Rectal smooth muscle tissue (tissue), 1 donor: ENCODE measurements around the gene ZNF839.

Experiments
- H3K27ac ChIP-seq: one replicate; pipeline ENCODE4 v1.7.0; 2013; ENCODE audit warnings: low read depth, low read length, inconsistent platforms
- H3K27me3 ChIP-seq: one replicate; pipeline ENCODE4 v1.7.0; 2013; ENCODE audit warnings: low read length; ENCODE audit not compliant: control insufficient read depth, insufficient read depth
- H3K36me3 ChIP-seq: one replicate; pipeline ENCODE4 v1.7.0; 2013; ENCODE audit warnings: low read length; ENCODE audit not compliant: control insufficient read depth, insufficient read depth
- H3K4me1 ChIP-seq: one replicate; pipeline ENCODE4 v1.7.0; 2013; ENCODE audit warnings: low read length; ENCODE audit not compliant: control insufficient read depth, insufficient read depth
- H3K4me3 ChIP-seq: one replicate; pipeline ENCODE4 v1.7.0; 2013; ENCODE audit warnings: low read length
- H3K9ac ChIP-seq: one replicate; pipeline ENCODE4 v1.7.0; 2013; ENCODE audit warnings: low read length

The ZNF839 gene

DNA sequence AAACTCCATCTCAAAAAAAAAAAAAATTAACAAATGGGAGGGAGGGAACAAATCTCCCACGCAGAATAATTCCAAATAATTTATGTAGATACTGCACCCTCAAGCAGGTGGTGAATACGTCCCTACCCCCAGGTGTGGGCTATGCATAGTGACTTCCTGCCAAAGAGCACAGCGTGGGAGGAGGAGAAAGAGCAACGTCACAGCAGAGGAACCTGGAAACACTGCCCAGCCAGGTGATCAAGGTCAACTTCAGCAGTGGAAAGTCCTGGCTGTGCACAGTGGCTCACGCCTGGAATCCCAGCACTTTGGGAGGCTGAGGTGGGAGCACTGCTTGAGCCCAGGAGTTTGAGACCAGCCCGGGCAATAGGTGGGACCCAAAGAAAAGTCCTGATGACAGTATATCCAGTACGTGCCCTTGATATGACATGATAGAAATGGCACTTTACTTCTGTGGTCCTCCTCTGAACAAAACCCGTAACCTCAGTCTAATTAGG lies 33.6 kb downstream of the ZNF839 start:
- Histone ChIP-seq H3K27me3 (no peaks in the 10 kb centered on the region), H3K4me3 (no peak overlapping the region), H3K36me3 (peaks cover 26% of the 10 kb centered on the region), H3K27ac (no peak overlapping the region), H3K4me1 (no peaks in the 10 kb centered on the region), H3K9ac (no peak overlapping the region)

DNA sequence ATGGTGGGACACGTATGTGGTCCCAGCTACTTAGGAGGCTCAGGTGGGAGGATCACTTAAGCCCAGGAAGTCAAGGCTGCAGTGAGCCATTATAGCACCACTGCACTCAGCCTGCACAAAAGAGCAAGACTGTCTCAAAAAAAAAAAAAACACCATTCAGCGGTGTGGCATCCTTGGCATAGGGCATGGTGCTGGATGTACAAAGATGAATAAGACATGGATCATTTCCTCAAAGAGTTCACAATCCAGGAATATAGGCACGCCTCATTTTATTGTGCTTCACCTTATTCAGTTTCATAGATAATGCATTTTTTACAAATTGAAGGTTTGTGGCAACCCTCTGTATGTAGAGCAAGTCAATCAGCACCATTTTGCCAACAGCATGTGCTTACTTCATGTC lies 36.7 kb downstream of the ZNF839 start:
- Histone ChIP-seq H3K9ac (no peak overlapping the region), H3K36me3 (peaks cover 22% of the 10 kb centered on the region), H3K4me1 (no peaks in the 10 kb centered on the region), H3K27me3 (no peaks in the 10 kb centered on the region), H3K4me3 (no peak overlapping the region), H3K27ac (no peak overlapping the region)

DNA sequence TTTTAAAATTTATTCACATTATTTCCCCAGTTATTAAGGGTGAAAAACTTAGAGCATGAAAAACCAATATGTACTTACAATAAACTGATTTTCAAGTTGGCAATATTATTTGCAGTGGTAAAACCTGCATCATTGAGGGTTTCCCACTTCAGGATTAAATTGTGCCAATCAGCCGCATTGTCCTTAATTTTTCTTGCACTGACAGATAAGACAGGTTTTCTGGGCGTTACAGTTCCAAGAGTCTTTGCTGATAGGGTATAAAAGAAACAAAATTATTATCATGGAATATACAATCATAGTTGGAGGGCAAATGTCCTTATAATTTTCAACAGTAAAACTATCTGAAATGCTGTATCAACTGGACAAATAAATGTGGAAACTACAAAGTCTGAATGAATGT lies 39.8 kb downstream of the ZNF839 start:
- Histone ChIP-seq H3K27ac (no peak overlapping the region), H3K36me3 (peaks cover 8% of the 10 kb centered on the region), H3K9ac (no peak overlapping the region), H3K27me3 (no peaks in the 10 kb centered on the region), H3K4me1 (peaks cover 10% of the 10 kb centered on the region), H3K4me3 (no peak overlapping the region)

DNA sequence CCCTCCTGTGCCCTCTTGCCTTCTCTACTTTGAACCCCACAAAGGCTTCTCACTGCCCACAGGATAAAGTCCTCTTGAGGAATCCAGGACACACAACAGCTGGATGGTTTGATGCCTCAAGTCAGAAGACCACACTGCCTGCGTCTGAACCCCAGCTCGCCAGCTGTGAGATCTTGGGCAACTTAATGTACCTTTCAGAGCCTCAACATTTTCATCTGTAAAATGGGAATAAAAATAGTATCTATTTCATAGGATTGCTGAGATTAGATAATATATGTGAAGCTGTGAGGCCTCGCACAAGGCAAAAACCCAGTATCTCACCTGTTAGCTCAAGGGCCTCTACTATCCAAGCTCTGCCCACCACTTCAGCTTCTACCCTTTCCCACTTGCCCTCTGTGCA lies 40.8 kb downstream of the ZNF839 start:
- Histone ChIP-seq H3K36me3 (peaks cover 7% of the 10 kb centered on the region), H3K4me3 (no peak overlapping the region), H3K27me3 (no peaks in the 10 kb centered on the region), H3K27ac (no peak overlapping the region), H3K9ac (no peak overlapping the region), H3K4me1 (peaks cover 10% of the 10 kb centered on the region)

DNA sequence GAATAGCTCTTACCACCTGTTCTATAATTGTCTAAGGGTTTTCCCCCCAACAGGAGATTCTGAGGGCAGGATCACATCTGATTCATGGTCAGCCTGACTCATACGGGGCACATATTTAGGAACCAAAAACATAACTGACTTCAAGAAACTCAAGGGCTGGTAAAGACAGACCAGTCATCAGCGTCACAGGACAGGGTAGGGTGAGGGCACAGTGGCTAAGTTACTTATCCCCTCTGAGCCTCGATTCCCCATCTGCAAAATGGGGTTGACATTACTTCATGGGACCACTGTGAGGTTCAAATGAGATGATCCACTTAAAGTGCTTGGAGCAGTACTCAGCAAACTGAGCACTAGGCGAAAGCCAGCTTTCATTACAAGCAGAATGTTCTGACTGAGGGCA lies 42.5 kb downstream of the ZNF839 start:
- peak overlapping the region; percentile 92 for H3K27ac ChIP-seq
- H3K4me1 ChIP-seq = peaks cover 10% of the 10 kb centered on the region

DNA sequence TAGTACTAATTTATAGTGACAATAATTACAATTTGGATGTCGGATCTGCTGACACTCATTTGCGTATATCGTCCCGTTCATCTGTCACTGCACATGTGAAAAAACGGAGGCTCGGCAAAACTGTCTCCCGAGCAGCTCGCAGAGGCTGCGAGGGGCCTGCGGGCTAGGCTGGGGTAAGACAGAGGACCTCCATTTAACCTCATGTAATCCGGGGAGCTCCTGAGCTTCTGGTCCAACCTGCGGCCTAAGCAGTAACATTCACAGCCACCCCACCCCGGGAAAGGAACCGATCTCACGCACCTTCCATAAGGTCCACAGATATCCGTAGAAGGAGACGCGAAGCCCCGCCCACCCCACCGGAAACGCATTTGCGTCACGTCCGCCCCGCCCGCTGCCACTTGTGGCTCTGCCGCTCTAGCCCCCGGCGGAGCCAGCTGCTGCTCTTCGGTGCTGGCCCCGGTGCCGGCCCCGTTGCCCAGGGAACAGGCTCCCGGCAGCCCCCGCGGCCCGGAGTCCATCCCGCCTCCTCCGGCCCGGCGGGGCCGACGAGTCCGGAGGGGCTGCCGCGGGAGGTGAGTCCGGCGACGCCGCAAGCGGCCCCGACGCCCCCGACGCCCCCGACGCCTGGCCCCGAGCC lies 43.1 kb downstream of the ZNF839 start, which contains the start of the genes CINP and TECPR2:
CINP (minus strand) TSS at position 346 of the 637 bp plus-strand sequence; CDS start at position 307, 39 bp downstream.
TECPR2 (plus strand) TSS at position 397 of the 637 bp plus-strand sequence. CDS start 13,781 bp downstream, outside the sequence.
- Histone ChIP-seq H3K27me3 (no peaks in the 10 kb centered on the region), H3K27ac (peak within 1 kb of the TSS; percentile 92), H3K9ac (peak within 1 kb of the TSS; percentile 97), H3K4me3 (peak within 1 kb of the TSS; percentile 96), H3K4me1 (peaks cover 10% of the 10 kb centered on the region), H3K36me3 (peaks cover 3% of the 10 kb centered on the region)

More for the DNA sequence above, 42.5 kb downstream of the ZNF839 start:
- Histone ChIP-seq H3K4me3 (peak overlapping the region; percentile 96), H3K36me3 (peaks cover 3% of the 10 kb centered on the region), H3K9ac (peak overlapping the region; percentile 97), H3K27me3 (no peaks in the 10 kb centered on the region)

DNA sequence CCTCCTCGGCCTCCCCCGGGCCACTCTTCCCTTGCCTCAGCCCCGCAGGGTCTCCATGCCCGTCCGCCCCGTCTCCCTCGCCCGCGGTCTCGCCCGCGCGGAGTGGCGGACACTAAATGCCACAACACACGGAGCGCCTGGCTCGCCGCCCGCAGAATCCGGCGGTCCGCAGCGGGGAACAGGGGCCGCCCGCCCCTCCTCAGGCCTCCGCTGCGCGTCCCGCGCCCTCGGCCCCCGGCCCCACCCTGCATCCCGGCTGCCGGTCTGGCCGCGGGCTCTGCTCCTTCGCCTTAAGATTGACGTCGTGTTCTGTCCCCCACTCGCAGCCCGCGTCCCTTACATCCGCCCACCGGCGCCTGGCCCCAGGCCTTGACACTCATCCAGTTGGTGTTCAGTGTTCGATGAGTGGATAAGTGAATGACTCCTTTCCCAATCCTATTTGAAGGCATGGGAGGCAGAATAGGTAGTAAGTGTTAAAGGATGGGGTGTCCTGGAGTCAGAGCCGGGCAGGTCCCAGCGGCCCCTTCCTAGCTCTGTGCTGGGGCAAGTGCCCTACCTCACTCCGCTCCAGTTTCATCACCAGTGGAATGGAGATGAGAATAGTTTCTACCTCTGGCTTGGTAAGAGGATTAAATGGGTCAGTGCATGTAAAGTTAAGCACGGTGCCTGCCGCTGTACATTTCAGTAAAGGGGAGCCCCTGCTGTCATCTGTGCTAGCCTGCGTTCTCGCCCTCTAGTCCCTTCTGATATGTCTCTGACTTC lies 43.8 kb downstream of the ZNF839 start:
- no peaks in the 10 kb centered on the region for H3K27me3 ChIP-seq
- H3K4me1 ChIP-seq = peaks cover 10% of the 10 kb centered on the region
- no peaks in the 10 kb centered on the region for H3K36me3 ChIP-seq
- peak overlapping the region; percentile 84 for H3K4me3 ChIP-seq
- peak overlapping the region; percentile 57 for H3K9ac ChIP-seq
- peak overlapping the region; percentile 92 for H3K27ac ChIP-seq

DNA sequence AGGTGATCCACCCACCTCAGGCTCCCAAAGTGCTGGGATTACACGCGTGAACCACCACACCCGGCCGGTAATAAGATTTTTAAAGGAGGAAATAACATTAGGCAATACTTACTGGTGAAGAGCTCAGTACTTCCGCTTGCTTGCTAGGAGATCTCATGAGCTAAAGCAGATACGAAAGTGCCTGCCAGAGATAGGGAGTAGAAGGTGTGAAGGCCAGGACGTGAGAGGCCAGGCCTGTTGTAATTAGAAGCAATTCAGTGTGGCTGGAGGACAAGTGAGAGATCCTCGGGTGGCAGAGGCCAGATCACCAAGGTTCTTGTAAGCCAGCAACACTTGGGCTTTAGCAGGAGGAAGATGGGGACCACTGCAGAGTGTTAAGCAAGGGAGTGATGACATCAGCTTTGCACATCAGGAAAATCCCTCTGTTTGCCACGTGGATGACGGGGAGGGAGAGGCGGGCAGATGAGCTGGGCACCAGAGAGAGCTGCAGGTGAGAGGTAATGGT lies 50.8 kb downstream of the ZNF839 start:
- Histone ChIP-seq H3K4me1 (no peaks in the 10 kb centered on the region), H3K27ac (no peak overlapping the region), H3K36me3 (no peaks in the 10 kb centered on the region), H3K9ac (no peak overlapping the region), H3K27me3 (no peaks in the 10 kb centered on the region), H3K4me3 (no peak overlapping the region)

DNA sequence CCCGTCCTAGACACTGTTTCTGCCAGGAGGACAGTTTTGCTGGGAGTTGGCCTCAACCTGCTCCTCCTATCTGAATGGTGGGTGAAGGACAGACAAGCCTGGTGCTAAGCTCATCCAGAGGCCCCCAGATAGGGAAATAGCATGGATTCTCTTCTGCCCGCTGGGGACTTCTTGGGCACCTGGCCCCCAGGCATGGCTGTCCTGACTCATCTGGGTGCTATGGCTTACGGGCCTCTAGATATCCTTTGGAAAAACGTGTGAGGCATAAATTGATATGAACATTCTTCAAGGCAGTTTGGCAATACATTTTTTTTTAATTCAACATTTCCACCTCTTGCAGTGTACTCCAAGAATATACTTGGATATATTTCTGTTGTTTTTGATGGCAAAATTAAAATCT lies 51.8 kb downstream of the ZNF839 start:
- H3K27me3 ChIP-seq = no peaks in the 10 kb centered on the region
- no peak overlapping the region for H3K9ac ChIP-seq
- H3K27ac ChIP-seq = no peak overlapping the region
- no peaks in the 10 kb centered on the region for H3K4me1 ChIP-seq
- H3K36me3 ChIP-seq = no peaks in the 10 kb centered on the region
- H3K4me3 ChIP-seq = no peak overlapping the region

DNA sequence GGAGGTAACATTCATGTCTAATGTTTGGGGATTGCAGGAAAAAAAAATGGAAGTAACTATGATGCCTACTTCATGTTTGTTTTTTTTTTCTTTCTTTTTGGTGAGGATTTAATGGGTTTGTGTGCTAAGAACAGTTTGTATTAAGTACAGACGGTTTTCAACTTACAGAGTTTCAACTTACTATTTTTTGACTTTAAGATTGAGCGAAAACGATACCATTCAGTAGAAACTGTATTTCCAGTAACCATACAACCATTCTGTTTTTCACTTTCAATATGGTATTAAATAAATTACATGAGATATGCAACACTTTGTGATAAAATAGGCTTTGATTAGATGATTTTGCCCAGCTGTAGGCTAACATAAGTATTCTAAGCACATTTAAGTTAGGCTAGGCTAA lies 53.6 kb downstream of the ZNF839 start:
- H3K27me3 ChIP-seq = no peaks in the 10 kb centered on the region
- H3K27ac ChIP-seq = no peak overlapping the region
- H3K9ac ChIP-seq = no peak overlapping the region
- H3K4me3 ChIP-seq = no peak overlapping the region
- H3K36me3 ChIP-seq = peaks cover 4% of the 10 kb centered on the region
- H3K4me1 ChIP-seq = no peaks in the 10 kb centered on the region

DNA sequence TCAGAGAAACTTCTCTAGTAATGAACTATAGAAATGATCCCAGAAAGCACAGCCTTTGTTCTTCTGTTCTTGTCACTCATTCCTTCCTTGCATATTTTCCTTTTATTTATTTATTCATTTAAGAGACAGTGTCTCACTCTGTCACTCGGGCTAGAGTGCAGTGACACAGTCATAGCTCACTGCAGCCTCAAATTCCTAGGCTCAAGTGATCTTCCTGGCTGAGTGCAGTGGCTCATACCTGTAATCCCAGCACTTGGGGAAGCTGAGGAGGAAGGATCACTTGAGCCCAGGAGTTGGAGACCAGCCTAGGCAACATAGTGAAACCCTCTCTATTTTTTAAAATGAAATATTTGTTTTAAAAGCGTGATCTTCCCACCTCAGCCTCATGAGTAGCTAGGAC lies 54.7 kb downstream of the ZNF839 start:
- Histone ChIP-seq H3K4me3 (no peak overlapping the region), H3K36me3 (peaks cover 4% of the 10 kb centered on the region), H3K27ac (no peak overlapping the region), H3K9ac (no peak overlapping the region), H3K4me1 (no peaks in the 10 kb centered on the region), H3K27me3 (no peaks in the 10 kb centered on the region)

DNA sequence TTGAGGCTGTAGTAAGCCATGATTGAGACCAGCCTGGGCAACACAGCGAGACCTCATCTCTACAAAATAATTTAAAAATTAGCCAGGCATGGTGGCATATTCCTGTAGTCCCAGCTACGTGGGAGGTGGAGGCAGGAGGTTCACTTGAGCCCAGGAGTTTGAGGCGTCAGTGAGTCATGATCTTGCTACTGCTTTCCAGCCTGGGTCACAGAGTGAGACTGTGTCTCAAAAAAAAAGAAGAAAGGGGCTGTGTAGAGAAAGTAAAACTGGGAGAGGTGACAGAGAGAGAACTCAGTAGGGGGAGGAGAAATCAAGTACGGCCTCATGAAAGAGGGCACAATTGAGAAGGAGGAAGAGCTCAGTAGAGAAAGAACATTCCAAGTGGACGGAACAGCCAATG lies 55.6 kb downstream of the ZNF839 start:
- H3K27me3 ChIP-seq = no peaks in the 10 kb centered on the region
- H3K36me3 ChIP-seq = peaks cover 4% of the 10 kb centered on the region
- H3K9ac ChIP-seq = no peak overlapping the region
- H3K27ac ChIP-seq = no peak overlapping the region
- H3K4me1 ChIP-seq = no peaks in the 10 kb centered on the region
- H3K4me3 ChIP-seq = no peak overlapping the region
